Upper lobe of left lung (tissue), 6 donors: Measurements from ENCODE around the gene SVIL. TPM values are rescaled to one million over a fixed set of nuclear protein-coding genes. Genes with fewer than 3 reads are reported as not detected.

ENCODE experiments used
- ATAC-seq, 2 donors: fragments of 200-7000 bp; cut with Tn5 transposase; one replicate each; pipeline ENCODE4 v1.9.1; 2022; ENCODE audit warnings: mild to moderate bottlenecking in 2 of 2, moderate library complexity in 2 of 2; ENCODE audit not compliant: low FRiP score in 2 of 2
- DNase-seq, 2 donors: peaks; one replicate each; pipeline ENCODE4 v3.0.0-alpha.2; 2019 to 2020
- H3K27ac ChIP-seq, 4 donors: fragments of 200-600 bp; sonication (generic); one replicate each; pipeline ENCODE4 v1.5.1; 2016 to 2019
- H3K27me3 ChIP-seq, 4 donors: fragments of 200-600 bp; sonication (generic); one replicate each; pipeline ENCODE4 v1.5.1; 2017 to 2019
- H3K36me3 ChIP-seq, 4 donors: fragments of 200-600 bp; sonication (generic); one replicate each; pipeline ENCODE4 v1.5.1; 2016 to 2019
- H3K4me1 ChIP-seq, 4 donors: fragments of 200-600 bp; sonication (generic); one replicate each; pipeline ENCODE4 v1.5.1; 2018 to 2019
- H3K4me3 ChIP-seq, 4 donors: fragments of 200-600 bp; sonication (generic); one replicate each; pipeline ENCODE4 v1.5.1; 2017 to 2019; ENCODE audit warnings: mild to moderate bottlenecking in 2 of 4, moderate library complexity in 1 of 4
- H3K9me3 ChIP-seq, 4 donors: fragments of 200-600 bp; sonication (generic); one replicate each; pipeline ENCODE4 v1.5.1; 2018 to 2019
- CTCF ChIP-seq, 6 experiments: fragments of 450-650 bp in 4 of 6; fragments of 200-600 bp in 2 of 6; sonication (generic) in 2 of 6; IDR thresholded peaks; one replicate each; pipeline ENCODE4 v1.5.1; 2016 to 2019; ENCODE audit warnings: antibody characterized with exemption in 6 of 6
- EP300 ChIP-seq, 4 donors: sonication (generic); formaldehyde crosslinking; IDR thresholded peaks; one replicate each; pipeline ENCODE4 v1.5.1; 2017; ENCODE audit warnings: antibody characterized with exemption in 4 of 4, control low read depth in 2 of 4
- POLR2A ChIP-seq, 4 donors: fragments of 450-650 bp; IDR thresholded peaks; one replicate each; pipeline ENCODE4 v1.5.1; 2016 to 2017; ENCODE audit warnings: antibody characterized with exemption in 4 of 4, mild to moderate bottlenecking in 2 of 4
- POLR2AphosphoS5 ChIP-seq, 2 donors: sonication (generic); formaldehyde crosslinking; IDR thresholded peaks; one replicate each; pipeline ENCODE4 v1.5.1; 2017; ENCODE audit warnings: antibody characterized with exemption in 2 of 2
- WGBS, 2 donors: methylation state at CpG; one replicate each; pipeline ENCODE4 v1.1.5; 2017 to 2018; 5-methylcytosine and 5-hydroxymethylcytosine counted together
- total RNA-seq, 6 donors: library from RNA; depleted of rRNA in 4 of 6; stranded (reverse); fragments of >200 nt in 4 of 6; gene quantifications; one replicate each; pipeline versions ENCODE4 v1.1.0 to v1.2.1, GENCODE V29; 2016 to 2021
- donor health status: DM: no; HTN: no; CAD: no; lungs with moderate emphysema.
- donor health status: DM: no; HTN: yes; CAD: no; lungs with severe emphysema.

The SVIL gene
- total RNA-seq, 6 donors from 2014 or later, result 65.5 to 137 (median 105) TPM

GRCh38 chr10:29647478-29647877 lies 12.7 kb upstream of the SVIL start:
- H3K27ac ChIP-seq, result peak overlapping the region in 1 of 4 donors; percentile 15
- no peak for ATAC-seq
- peaks cover 10 to 29% (median 13%) of the 10 kb centered on the region in 4 donors for H3K4me1 ChIP-seq
- H3K4me3 ChIP-seq, result no peak overlapping the region
- no peaks in the 10 kb centered on the region for H3K9me3 ChIP-seq
- WGBS, 2 donors, result 62 to 70% methylated on average over 5 of the region's 5 CpGs
- TF ChIP-seq POLR2A (IDR thresholded peaks at IDR 0.05), result no peak
- TF ChIP-seq POLR2AphosphoS5 (IDR thresholded peaks at IDR 0.05), result no peak
- no peak for TF ChIP-seq EP300 (IDR thresholded peaks at IDR 0.05)
- TF ChIP-seq CTCF (IDR thresholded peaks at IDR 0.05), result no peak
- no peaks in the 10 kb centered on the region for H3K36me3 ChIP-seq
- no peaks in the 10 kb centered on the region for H3K27me3 ChIP-seq
- DNase-seq, result no peak

- H3K27me3 ChIP-seq, result no peaks in the 10 kb centered on the region
- ATAC-seq (peak in 1 of 2 donors; percentile 55), DNase-seq (no peak)
- no peaks in the 10 kb centered on the region for H3K36me3 ChIP-seq
- H3K4me1 ChIP-seq, result peaks cover 10 to 29% (median 13%) of the 10 kb centered on the region in 4 donors
- no peaks in the 10 kb centered on the region for H3K9me3 ChIP-seq
- no peak overlapping the region for H3K4me3 ChIP-seq
- 67 to 86% methylated on average over 3 of the region's 3 CpGs for WGBS, 2 donors
- H3K27ac ChIP-seq, result peak overlapping the region in 1 of 4 donors; percentile 15
- TF ChIP-seq POLR2A (IDR thresholded peaks at IDR 0.05), result no peak
- TF ChIP-seq CTCF (IDR thresholded peaks at IDR 0.05), result no peak
- no peak for TF ChIP-seq POLR2AphosphoS5 (IDR thresholded peaks at IDR 0.05)
- no peak for TF ChIP-seq EP300 (IDR thresholded peaks at IDR 0.05)
Measured at GRCh38 chr10:29646960-29647461, 12.2 kb upstream of the SVIL start.

- no peak for TF ChIP-seq POLR2AphosphoS5 (IDR thresholded peaks at IDR 0.05)
- TF ChIP-seq EP300 (IDR thresholded peaks at IDR 0.05), result no peak
- TF ChIP-seq POLR2A (IDR thresholded peaks at IDR 0.05), result no peak
- TF ChIP-seq CTCF (IDR thresholded peaks at IDR 0.05), result no peak
- no peak for DNase-seq
- H3K27ac ChIP-seq, result peak overlapping the region in 1 of 4 donors; percentile 7
- H3K27me3 ChIP-seq, result no peaks in the 10 kb centered on the region
- peak in 1 of 2 donors; percentile 14 for ATAC-seq
- 63 to 66% methylated on average over 8 of the region's 8 CpGs for WGBS, 2 donors
- H3K4me3 ChIP-seq, result no peak overlapping the region
- H3K36me3 ChIP-seq, result no peaks in the 10 kb centered on the region
- no peaks in the 10 kb centered on the region for H3K9me3 ChIP-seq
- H3K4me1 ChIP-seq, result peaks cover 10 to 29% (median 13%) of the 10 kb centered on the region in 4 donors
Measured at GRCh38 chr10:29646238-29646902, 11.6 kb upstream of the SVIL start.

- peak in 1 of 2 donors; percentile 79 for ATAC-seq
- TF ChIP-seq POLR2AphosphoS5 (IDR thresholded peaks at IDR 0.05) (no peak), POLR2A (IDR thresholded peaks at IDR 0.05) (no peak), EP300 (IDR thresholded peaks at IDR 0.05) (no peak), CTCF (IDR thresholded peaks at IDR 0.05) (no peak)
Measured at GRCh38 chr10:29643771-29644501, 9.2 kb upstream of the SVIL start.

More at GRCh38 chr10:29643771-29644501, 9.2 kb upstream of the SVIL start:
- H3K27me3 ChIP-seq, result no peaks in the 10 kb centered on the region
- H3K4me3 ChIP-seq, result no peak overlapping the region
- no peaks in the 10 kb centered on the region for H3K9me3 ChIP-seq
- no peaks in the 10 kb centered on the region for H3K36me3 ChIP-seq
- peaks cover 10 to 22% (median 12%) of the 10 kb centered on the region in 4 donors for H3K4me1 ChIP-seq
- DNase-seq, result no peak
- peak overlapping the region in 2 of 4 donors; percentile 4 to 23 for H3K27ac ChIP-seq
- 90 to 91% methylated on average over 12 of the region's 12 CpGs for WGBS, 2 donors
